ENCODE measurements around the gene LRRK1. TPM values are rescaled to one million over a fixed set of nuclear protein-coding genes. Genes with fewer than 3 reads are reported as not detected.

Gene LRRK1
- total RNA-seq, 2 experiments from 2014 or later: 0.40 to 0.45 TPM

DNA sequence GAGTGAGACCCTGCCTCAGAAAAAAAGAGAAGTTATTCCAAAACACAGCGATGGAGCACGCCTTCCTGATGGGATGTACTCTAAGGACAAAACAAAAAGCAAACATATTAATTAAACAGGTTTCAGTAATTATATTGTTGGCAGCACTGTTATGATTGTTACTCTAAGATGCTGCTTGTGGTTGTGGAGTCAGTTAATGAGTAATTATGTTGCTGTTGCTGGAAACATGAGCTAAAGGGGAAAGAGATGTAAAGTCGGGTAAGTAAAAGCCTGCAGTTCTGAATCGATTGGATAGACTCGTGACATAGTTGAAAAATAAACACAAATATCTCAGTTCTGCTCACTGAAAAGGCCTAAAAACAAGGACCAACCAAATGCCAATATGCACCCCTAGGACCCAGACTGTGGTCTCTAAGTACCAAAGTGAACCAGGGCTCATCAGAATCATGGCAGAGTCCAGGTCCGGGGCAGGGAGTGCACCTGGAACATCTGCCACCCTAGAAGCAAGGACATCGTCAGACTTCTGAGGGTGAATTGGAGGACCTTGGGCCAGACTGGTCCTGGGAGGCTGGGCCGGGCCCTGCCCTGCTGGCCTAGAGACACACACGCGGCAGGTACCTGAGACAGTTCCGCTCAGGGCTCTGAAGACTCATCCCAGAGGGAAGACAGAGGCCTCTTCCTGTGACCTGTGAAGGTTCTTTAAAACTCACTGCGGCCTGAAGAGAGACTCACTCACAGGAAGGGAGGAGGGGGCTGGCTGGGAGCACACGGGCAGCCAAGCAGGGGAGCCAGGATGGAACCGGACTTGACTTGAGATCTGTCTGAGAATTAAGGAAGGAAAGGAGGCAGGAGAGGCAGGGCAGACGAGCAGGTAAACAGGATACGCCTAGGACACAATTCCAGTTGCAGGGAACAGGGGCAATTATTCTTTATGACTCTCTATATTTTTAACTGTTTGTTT lies 140.5 kb downstream of the LRRK1 start:
- H3K36me3 Mint-ChIP-seq (ENCODE audit: low read depth): no peaks in the 10 kb centered on the region
- H3K27ac Mint-ChIP-seq: no peak overlapping the region
- H3K4me1 Mint-ChIP-seq: no peaks in the 10 kb centered on the region
- POLR2A ChIA-PET: no interaction called here
- no peaks in the 10 kb centered on the region for H3K27me3 Mint-ChIP-seq
- H3K4me3 Mint-ChIP-seq: no peak overlapping the region
- H3K9me3 Mint-ChIP-seq: no peaks in the 10 kb centered on the region
- CTCF ChIA-PET: interaction anchor here (0.6 to 1.4 kb wide), 3 partner anchors 36 to 304 kb away, joined by 3 to 4 read pairs (median 4); no protein-coding TSS in a partner anchor
- DNase-seq: peak; percentile 1

DNA sequence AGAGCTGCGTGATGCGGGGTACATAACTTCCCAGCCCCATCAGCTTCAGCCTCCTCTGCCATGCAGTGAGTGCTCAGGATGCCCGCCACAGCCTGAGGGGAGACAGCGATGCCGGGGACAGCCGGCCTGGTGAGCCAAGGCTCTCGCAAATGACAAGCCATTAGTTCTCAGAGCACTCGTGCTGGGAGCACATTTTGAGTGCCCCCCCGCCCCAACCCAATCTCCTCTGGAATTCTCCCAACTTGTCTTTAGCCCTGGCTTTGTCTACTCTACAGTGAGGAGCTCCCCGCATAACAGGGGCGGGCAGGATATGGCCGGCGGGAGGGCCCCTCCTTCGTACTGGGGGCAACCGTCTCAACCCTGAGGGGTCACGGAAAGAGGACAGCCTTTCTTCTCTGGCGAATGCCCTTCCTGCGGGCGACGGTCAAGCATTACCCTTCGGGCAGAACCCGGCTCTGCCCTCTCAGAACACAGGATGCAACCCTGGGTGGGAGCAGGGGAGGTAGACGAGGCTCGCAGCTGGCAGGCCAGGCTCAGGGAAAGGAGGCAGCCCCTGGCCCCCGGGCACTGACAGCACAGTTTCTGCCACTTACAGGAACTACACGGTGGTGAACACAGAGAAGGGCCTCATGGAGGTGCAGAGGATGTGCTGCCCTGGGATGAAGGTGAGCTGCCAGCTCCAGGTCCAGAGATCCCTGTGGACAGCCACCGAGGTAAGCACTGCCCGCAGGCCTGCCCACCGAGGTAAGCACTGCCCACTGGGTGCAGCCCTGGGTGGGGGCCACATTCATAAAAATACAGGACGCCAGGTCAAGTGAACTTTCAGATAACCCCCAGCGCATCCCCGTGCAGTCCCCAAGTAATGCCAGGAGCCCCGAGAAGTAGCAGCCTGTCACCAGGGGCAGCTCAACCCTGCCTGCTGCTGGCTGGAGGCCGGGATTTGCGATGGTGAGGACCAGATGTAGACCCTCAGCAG lies 141.7 kb downstream of the LRRK1 start:
- H3K4me3 Mint-ChIP-seq: no peak overlapping the region
- H3K27ac Mint-ChIP-seq: no peak overlapping the region
- H3K4me1 Mint-ChIP-seq: no peaks in the 10 kb centered on the region
- H3K27me3 Mint-ChIP-seq: no peaks in the 10 kb centered on the region
- H3K9me3 Mint-ChIP-seq: no peaks in the 10 kb centered on the region
- CTCF ChIA-PET: interaction anchor here (0.6 to 1.4 kb wide), 3 partner anchors 37 to 305 kb away, joined by 3 to 4 read pairs (median 4); no protein-coding TSS in a partner anchor
- no peak for DNase-seq
- POLR2A ChIA-PET: no interaction called here
- no peaks in the 10 kb centered on the region for H3K36me3 Mint-ChIP-seq (ENCODE audit: low read depth)

DNA sequence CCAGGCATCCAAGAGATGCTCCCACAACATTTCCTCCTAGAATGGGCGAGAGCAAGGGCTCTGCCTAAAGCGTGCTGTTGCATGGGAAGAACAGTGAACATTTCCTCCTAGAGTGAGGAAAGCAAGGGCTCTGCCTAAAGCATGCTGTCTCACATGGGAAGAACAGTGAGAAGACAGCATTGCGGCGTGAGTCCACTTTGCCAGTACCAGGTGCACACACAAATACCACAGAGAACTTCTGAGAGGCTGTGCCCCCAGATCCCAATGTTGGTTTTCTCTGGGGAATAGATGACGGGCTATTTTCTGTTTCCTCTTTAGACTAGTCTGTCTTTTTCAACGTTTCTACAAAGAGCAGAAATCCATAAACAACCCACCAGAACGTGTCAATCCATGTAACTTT lies 142.9 kb downstream of the LRRK1 start:
- Mint-ChIP-seq H3K27ac (no peak overlapping the region), H3K9me3 (no peaks in the 10 kb centered on the region), H3K27me3 (no peaks in the 10 kb centered on the region), H3K36me3 (ENCODE audit: low read depth) (no peaks in the 10 kb centered on the region), H3K4me3 (no peak overlapping the region), H3K4me1 (no peaks in the 10 kb centered on the region)
- ChIA-PET CTCF (no interaction called here), POLR2A (no interaction called here)
- no peak for DNase-seq

DNA sequence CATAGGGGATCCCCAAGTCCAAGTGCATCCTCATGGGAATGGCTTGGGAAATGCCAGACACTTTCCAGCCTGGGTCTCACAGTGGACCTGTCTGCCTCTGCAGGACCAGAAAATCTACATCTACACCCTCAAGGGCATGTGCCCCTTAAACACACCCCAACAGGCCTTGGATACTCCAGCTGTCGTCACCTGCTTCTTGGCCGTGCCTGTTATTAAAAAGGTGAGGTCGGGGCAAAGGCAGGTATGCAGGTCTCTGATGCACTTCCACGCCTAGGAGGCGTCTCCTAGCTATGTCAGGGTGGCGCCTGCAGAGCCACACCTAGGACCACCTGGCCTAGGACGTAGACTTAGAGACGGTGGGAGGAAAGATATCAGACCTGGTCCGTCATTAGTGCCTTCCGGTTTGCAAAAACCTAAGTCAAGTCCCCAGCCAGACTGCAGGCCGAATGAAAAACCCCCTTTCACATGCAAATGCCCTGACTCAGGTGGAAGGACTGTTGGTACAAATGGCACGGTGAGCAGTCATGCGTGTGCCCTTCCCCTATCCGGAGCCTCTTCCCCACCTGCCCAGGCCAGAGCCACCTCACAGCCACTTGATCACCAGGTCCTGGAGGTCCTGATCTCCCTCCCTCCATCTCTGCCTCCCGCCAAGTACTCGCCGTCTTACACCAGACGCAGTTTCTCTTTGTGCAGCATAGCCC lies 143.5 kb downstream of the LRRK1 start:
- no peak for DNase-seq
- no peaks in the 10 kb centered on the region for H3K27me3 Mint-ChIP-seq
- no peak overlapping the region for H3K27ac Mint-ChIP-seq
- no peaks in the 10 kb centered on the region for H3K9me3 Mint-ChIP-seq
- no peak overlapping the region for H3K4me3 Mint-ChIP-seq
- CTCF ChIA-PET: no interaction called here
- no peaks in the 10 kb centered on the region for H3K4me1 Mint-ChIP-seq
- POLR2A ChIA-PET: no interaction called here
- H3K36me3 Mint-ChIP-seq (ENCODE audit: low read depth): no peaks in the 10 kb centered on the region

DNA sequence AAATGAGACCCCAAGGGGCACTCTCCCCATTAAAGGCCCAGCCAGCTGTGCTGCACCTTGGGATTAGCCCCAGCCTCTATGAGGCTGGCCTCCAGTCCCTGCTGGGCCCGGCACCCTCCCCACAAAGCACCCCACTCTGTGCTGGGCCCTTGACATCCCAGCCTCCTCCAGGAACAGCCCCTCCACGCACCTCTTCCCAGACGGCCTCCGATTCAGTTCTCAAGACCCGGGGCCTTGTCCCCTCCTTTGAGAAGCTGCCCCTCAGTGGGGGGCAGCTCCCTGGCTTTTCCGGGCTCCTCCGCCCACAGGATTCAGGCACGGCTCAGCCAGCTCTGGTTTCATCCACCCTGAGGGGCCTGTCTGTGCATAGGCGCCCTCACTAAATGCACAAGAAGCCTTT lies 144.1 kb downstream of the LRRK1 start:
- no peak overlapping the region for H3K27ac Mint-ChIP-seq
- H3K27me3 Mint-ChIP-seq: no peaks in the 10 kb centered on the region
- ChIA-PET POLR2A (no interaction called here), CTCF (no interaction called here)
- no peaks in the 10 kb centered on the region for H3K36me3 Mint-ChIP-seq (ENCODE audit: low read depth)
- H3K4me3 Mint-ChIP-seq: no peak overlapping the region
- H3K4me1 Mint-ChIP-seq: no peaks in the 10 kb centered on the region
- H3K9me3 Mint-ChIP-seq: no peaks in the 10 kb centered on the region
- no peak for DNase-seq

DNA sequence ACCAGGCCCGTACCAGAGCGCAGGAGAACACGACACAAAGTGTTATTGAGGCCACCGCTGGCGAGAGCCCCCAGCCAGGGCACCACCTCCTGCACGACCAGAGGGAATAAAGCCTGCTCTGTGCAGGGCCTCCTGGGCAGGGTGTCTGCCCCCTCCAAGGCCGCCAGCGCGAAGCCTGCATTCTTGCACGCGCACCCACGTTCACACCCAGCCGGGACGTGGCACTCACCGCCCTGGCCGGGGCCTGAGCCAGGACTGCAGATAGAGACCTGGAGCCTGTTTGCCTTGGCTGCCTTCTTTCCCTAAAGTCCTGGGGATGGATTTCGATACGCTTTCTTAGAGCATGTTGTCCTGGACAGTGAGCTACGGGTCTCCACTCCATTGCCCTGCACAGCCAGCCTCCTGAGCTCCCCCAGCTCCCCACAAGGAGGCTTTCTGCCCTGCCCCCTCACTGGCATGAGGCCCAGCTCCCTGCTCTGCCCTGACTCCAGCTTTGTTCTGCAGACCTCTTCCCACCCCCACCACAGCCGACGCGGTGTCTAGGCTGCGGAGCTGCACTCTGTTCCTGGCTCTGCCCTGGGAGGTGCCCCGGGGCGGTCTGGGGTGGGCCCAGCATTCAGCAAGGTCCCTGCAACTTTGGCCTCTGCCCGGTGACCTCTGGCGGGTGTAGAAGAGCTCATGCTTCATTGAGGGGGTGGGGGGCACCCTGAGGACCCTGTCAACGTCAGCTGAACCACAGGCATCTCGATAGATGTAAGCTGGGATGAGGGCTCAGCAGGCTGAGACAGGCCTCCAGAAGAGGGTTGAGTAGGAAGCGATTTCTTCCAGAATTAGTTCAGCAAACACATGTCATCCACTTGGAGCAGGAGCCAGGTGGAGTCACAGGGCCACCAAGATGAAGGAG lies 145.0 kb downstream of the LRRK1 start:
- POLR2A ChIA-PET: no interaction called here
- Mint-ChIP-seq H3K4me3 (no peak overlapping the region), H3K36me3 (ENCODE audit: low read depth) (no peaks in the 10 kb centered on the region), H3K4me1 (no peaks in the 10 kb centered on the region), H3K27ac (no peak overlapping the region), H3K9me3 (no peaks in the 10 kb centered on the region), H3K27me3 (no peaks in the 10 kb centered on the region)
- no peak for DNase-seq
- CTCF ChIA-PET: interaction anchor here (1.1 kb wide), 1 partner anchor 44 kb away, joined by 5 read pairs; no protein-coding TSS in a partner anchor

DNA sequence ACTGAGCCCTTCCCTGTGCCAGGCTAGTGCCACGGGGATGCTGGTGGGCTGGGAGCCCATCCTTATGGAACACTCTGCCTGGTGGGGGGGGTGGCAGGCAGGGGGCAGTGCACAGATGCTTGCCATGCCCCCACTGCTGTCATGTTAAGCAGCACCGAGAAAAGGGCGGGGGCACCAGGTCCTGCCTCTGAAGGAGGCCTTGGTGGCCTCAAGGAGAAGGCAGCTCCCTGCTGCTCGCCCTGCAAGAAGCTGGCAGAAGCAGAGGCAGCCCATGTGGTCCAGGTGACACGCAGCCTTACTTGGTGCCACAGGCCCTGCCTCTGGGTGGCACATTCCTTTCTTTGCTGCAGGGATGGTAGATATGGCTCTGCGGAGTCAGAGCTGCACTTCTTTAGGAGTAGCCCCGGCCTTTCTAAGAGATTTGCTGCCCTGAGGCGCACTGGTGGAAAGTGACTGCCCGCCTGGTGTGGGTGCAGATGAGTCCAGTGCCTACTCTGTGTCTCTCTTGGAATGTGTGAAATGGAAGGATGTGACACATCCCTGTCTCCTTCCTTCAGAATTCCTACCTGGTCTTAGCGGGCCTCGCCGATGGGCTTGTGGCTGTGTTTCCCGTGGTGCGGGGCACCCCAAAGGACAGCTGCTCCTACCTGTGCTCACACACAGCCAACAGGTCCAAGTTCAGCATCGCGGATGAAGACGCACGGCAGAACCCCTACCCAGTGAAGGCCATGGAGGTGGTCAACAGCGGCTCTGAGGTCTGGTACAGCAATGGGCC lies 145.8 kb downstream of the LRRK1 start:
- H3K27ac Mint-ChIP-seq: no peak overlapping the region
- H3K4me1 Mint-ChIP-seq: no peaks in the 10 kb centered on the region
- DNase-seq: no peak
- H3K4me3 Mint-ChIP-seq: no peak overlapping the region
- ChIA-PET CTCF (interaction anchor here (1.1 kb wide), 1 partner anchor 45 kb away, joined by 5 read pairs; no protein-coding TSS in a partner anchor), POLR2A (no interaction called here)
- no peaks in the 10 kb centered on the region for H3K9me3 Mint-ChIP-seq
- H3K27me3 Mint-ChIP-seq: no peaks in the 10 kb centered on the region
- no peaks in the 10 kb centered on the region for H3K36me3 Mint-ChIP-seq (ENCODE audit: low read depth)

DNA sequence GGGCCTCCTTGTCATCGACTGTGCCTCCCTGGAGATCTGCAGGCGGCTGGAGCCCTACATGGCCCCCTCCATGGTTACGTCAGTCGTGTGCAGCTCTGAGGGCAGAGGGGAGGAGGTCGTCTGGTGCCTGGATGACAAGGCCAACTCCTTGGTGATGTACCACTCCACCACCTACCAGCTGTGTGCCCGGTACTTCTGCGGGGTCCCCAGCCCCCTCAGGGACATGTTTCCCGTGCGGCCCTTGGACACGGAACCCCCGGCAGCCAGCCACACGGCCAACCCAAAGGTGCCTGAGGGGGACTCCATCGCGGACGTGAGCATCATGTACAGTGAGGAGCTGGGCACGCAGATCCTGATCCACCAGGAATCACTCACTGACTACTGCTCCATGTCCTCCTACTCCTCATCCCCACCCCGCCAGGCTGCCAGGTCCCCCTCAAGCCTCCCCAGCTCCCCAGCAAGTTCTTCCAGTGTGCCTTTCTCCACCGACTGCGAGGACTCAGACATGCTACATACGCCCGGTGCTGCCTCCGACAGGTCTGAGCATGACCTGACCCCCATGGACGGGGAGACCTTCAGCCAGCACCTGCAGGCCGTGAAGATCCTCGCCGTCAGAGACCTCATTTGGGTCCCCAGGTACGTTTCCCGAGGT lies 146.5 kb downstream of the LRRK1 start:
- no peaks in the 10 kb centered on the region for H3K27me3 Mint-ChIP-seq
- peaks cover 5% of the 10 kb centered on the region for H3K4me1 Mint-ChIP-seq
- no peaks in the 10 kb centered on the region for H3K9me3 Mint-ChIP-seq
- no peak for DNase-seq
- H3K27ac Mint-ChIP-seq: no peak overlapping the region
- H3K36me3 Mint-ChIP-seq (ENCODE audit: low read depth): no peaks in the 10 kb centered on the region
- ChIA-PET POLR2A (no interaction called here), CTCF (no interaction called here)
- no peak overlapping the region for H3K4me3 Mint-ChIP-seq

DNA sequence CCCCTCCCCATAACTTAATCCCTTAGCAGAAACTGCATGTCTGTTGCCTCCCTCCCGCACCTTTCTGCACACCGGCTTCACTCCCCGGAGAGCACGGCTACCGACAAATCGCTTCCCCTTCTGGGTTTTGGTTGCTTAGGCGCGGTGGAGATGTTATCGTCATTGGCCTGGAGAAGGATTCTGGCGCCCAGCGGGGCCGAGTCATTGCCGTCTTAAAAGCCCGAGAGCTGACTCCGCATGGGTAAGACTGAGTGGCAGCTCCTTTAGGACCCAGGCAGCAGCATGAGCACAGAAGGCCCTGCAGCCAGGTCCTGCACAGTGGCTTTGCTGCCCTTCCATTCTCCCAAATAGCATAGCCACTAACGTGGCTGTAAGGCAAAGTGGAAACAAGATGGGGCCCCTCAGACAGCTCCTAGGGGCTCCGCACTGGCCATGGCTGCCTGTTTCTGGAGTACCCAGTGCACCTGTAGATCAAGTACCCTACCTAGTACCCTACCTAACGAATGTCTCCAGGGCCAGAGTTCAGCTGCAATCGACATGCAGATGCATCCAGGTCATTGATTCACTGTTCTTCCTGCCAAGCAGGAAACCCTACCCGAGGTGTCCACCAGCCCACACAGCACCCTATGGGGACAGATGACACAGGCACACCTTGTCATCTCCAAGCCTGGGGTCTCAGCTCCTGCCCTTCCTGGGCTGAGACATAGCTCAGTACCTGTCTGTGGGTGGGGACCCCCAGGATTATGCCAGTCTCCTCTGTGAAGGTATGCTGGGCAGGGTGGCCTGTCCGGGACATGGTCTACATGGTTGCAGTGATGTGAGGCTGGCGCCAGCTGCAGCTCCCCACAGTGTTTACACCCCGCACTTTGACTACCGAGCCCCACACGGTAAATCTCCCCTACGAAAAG lies 147.6 kb downstream of the LRRK1 start:
- no peak for DNase-seq
- Mint-ChIP-seq H3K4me3 (no peak overlapping the region), H3K36me3 (ENCODE audit: low read depth) (no peaks in the 10 kb centered on the region), H3K9me3 (no peaks in the 10 kb centered on the region), H3K27ac (no peak overlapping the region), H3K27me3 (no peaks in the 10 kb centered on the region), H3K4me1 (peaks cover 11% of the 10 kb centered on the region)
- ChIA-PET POLR2A (no interaction called here), CTCF (interaction anchor here (1.3 kb wide), 1 partner anchor 51 kb away, joined by 3 read pairs; no protein-coding TSS in a partner anchor)
